GM11168 (cell line): ENCODE data around the gene AREL1.

Experiments used
- in situ Hi-C: fragments of 300-500 bp; cut with MboI; formaldehyde crosslinking; loops from one replicate; pipeline ENCODE4 v1.12.0; 2022; ENCODE audit warnings: low sequenced_read_pairs; ENCODE audit not compliant: unreplicated experiment

The AREL1 gene

GRCh38 chr14:74641601-74642391 lies 71.1 kb downstream of the AREL1 start:
- in situ Hi-C loops = no loop called here

DNA sequence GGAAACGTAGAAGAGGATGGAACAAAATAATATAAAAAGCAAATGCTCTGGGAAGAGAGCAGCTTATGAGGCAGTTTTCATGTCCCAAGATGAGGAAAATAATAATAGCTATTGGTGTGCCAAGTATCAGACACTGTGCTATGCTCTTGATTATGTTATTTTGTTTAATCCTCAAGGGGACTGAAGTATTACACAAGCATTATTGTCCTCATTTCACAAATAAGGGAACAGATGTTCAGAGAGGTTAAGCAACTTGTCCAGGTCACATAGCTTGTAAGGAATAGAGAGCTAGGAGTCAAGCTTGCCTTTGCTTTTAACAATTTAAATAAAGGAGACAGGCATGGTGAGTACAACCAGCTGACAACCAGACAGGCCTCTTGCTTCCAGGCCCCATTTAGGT lies 73.9 kb downstream of the AREL1 start:
- in situ Hi-C loops = no loop called here

- in situ Hi-C loops = no loop called here
These were observed 74.8 kb downstream of the AREL1 start for GRCh38 chr14:74638066-74638465.

GRCh38 chr14:74637178-74637550 lies 75.7 kb downstream of the AREL1 start:
- in situ Hi-C loops = no loop called here

DNA sequence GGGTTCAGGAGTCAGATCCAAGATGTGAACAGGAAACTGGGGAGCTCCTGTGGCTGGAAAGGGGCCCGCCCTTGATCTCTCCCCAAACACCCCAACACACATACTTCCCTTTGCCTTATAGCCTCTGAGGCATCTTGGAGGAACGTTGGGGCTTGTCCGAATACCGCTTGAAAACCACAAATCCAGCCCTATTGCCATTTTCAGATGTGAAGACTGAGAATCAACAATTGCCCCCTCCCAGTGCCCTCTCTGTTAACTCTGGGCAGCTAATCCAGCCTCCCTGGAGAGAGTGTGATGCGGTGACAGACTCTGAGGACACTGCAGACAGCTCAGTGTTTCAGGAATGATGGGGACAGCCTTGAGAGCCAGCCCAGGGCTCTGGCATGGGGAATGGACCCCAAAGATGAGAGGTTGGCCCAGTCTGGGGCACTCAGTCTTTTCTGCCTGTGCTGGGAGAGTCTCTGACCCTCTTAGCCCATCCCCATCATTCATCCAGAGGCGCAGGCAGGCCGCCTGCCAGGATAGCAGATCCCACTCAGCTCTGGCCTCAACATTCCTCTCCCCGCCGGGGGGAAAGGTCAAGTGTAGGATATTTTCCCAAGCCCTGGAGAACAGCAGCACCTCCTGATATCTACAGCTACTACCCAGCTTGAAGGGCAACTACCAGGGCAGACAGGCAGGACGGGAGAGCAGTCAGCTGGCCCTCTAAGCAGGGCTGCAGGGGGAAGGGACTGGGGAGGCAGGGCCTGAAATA lies 76.3 kb downstream of the AREL1 start:
- in situ Hi-C loops = no loop called here

GRCh38 chr14:74635847-74636246 lies 77.0 kb downstream of the AREL1 start:
- in situ Hi-C loops = no loop called here

DNA sequence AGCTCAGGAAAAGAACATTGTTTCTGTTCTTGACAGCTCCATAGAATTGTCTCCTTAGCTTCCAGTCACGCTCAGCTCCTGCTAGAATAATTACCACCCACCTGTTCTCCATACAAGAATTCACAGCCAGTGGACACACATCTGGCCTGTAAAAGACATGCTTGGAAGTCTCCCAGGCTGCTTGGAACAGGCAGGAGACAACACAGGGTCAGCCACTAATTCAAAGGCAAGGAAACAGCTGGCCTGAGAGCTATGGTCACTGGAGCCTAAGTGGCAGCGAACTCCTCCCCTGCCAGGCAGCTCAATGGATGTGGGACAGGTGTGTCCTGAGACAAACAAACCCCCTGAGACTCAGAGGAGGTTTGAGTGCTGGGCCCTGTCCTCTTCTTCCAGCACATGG lies 77.9 kb downstream of the AREL1 start:
- in situ Hi-C loops = no loop called here

DNA sequence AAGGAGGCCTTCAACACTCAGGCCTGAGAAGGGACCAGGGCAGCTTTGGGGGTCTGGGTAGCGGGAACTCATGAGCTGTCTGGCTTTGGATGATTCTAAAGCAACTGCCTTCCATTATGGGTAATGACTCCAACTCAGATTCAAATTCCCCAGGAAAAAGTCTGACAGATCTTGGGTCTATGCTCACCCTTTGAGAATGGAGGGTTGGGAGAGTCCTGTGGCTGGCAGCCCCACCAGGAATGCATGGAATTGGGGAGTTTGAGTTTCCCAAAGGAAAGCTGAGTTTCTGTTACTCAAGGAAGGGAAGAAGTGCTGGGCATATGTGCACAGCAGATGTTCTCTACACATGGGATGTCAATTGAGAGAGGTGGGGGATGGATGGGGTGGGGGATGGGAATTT lies 78.4 kb downstream of the AREL1 start:
- in situ Hi-C loops = no loop called here

DNA sequence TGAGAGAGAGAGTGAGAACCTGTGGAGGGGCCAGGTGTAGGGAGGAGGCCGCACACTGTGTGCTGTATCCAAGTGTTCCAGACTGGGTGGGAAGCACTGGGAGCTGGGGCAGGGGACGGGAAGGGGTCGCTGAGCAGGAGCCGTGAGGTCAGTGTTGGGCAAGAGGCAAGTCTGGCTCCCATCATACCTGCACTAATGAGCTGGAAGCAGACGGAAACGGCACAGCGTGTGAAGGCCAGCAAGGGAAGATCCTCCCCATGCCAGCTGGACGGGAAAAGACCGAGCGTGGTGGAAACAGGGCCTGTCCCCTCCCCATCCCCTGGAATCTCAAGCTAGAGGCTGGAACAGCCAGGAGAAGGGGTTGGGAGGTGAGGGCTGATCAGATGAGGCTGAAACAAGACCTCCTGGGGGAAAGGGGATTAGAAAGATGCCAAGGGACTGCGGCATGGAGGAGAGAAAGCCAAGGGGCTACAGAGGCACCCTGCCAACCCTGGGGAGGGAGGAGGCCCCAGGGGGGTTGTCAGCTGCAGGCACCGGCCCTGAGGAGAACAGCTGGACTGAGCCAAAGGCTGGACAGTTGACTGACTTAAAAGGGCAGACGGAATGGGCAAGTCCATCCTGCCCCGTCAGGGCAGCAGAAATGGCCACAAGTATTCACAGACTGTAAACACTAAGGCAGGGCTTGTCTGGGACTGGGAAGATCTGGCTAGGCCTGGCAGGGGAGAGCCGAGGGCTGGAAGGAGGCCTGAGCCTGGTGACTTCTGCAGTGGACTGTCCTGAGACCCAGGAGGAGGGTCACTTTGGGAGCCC lies 81.8 kb downstream of the AREL1 start:
- in situ Hi-C loops = no loop called here

DNA sequence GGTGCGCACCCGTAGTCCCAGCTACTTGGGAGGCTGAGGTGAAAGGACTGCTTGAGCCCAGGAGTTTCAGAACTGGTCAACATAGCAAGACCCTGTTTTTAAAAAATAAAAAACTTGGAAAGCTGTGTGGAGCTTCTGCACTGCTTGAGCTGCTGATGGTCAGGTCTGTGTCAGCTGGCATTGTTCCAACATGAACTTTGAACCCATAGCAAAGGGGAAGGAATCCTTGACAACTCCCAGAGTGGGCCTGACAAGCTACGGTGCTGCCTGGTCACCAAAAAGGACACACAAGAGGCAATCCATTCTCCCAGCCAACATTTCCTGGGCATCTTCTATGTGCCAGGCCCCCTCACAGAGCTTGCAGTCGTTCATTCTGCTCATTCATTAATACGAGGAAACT lies 84.5 kb downstream of the AREL1 start:
- in situ Hi-C loops = no loop called here

DNA sequence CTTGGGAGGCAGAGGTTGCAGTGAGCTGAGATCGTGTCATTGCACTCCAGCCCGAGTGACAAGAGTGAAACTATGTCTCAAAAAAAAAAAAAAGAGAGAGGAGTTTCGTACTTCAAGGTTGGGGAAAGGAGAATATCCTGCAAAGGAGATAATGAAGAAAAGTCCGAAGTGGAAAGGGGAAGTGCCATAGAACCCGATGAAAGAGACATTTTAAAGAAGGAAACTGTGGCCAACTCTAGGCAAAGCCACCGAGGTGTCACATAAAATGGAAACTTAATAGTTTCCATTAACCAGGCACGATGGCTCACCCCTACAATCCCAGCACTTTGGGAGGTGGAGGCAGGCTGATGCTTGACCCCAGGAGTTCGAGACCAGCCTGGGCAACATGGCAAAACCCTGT lies 85.8 kb downstream of the AREL1 start:
- in situ Hi-C loops = no loop called here

GRCh38 chr14:74622257-74622656 lies 90.6 kb downstream of the AREL1 start:
- in situ Hi-C loops = no loop called here

GRCh38 chr14:74621556-74621955 lies 91.3 kb downstream of the AREL1 start:
- in situ Hi-C loops = no loop called here

GRCh38 chr14:74620923-74621322 lies 92.0 kb downstream of the AREL1 start:
- in situ Hi-C loops = no loop called here

DNA sequence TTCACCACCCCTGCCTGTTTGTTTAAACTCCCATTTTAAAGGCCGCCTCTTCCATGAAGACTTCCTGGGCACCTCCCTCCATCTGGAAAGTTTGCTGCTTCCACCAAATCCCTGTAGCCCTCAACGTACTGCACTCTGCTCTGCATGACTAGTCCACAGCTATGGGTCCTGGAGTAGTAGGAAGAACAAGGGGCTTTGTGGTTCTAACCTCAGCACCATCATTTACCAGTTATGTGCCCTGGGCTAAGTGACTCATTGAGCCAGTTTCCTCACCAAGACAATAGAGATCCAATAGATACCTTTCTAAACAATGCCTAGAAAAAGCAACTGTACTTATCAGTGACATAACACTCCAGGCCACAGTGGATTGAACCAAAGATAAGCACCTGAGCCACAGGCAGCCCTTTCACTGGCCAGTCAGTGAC lies 92.4 kb downstream of the AREL1 start:
- in situ Hi-C loops = no loop called here

DNA sequence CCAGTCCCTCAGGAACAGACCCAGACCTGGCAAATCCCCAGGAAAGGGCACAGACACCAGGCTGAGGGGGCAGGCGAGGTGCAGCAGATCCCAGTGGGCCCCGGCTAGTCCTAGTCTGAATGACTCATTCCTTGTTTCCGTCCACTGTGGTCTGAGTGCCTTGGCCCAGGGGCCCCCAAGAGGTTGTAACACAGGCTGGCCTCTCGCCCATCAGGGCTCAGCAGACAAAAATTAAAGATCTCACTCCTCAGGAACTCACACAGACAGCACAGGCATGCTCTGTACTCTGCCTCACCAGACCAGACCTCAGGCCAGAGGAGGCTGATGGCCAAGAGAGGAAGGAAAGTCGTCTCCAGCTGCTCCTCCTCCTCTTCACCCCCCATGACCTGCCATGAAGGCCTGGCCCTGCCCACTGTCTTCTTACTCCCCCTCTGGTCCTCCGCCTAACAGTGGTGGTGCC lies 93.2 kb downstream of the AREL1 start:
- in situ Hi-C loops = no loop called here

DNA sequence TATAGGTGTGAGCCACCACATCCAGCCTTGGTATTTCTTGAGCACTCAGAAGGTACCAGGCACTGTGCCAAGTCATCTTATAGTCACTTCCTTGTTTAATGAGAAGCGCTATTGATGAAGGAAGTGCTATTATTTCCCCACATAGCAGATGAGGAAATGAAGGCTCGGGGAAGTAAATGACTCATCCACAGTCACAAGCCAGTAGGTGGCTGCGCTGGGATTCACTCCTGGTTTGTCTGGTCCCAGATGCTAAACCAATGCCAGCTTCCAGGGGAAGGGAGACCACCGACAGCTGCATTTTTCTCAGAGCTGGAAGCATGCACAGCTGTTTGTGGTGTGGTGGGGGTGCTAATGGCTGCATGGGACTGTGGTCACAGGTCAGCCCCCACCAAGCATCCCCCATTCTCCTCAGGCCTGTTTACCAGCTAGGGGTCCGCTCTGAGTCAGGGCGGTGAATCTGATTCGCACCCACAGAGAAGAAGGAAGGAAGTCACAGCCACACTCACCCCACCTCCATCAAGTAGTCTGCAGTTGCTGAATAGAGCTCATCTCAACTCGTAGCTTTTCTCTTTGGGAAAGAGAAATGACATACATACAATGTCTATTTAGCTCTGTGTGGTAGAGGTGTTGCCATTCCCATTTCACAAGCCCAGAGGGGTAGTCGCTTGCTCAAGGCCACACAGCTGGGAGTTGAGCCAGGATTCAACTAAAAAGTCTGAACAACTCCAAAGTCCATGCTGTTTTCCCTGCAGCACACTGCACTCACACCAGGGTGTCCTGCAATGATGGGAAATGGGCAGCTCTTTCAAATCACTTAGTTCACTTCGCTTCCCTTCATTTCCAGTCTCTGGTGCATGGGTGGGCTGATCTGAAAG lies 94.6 kb downstream of the AREL1 start:
- in situ Hi-C loops = no loop called here

DNA sequence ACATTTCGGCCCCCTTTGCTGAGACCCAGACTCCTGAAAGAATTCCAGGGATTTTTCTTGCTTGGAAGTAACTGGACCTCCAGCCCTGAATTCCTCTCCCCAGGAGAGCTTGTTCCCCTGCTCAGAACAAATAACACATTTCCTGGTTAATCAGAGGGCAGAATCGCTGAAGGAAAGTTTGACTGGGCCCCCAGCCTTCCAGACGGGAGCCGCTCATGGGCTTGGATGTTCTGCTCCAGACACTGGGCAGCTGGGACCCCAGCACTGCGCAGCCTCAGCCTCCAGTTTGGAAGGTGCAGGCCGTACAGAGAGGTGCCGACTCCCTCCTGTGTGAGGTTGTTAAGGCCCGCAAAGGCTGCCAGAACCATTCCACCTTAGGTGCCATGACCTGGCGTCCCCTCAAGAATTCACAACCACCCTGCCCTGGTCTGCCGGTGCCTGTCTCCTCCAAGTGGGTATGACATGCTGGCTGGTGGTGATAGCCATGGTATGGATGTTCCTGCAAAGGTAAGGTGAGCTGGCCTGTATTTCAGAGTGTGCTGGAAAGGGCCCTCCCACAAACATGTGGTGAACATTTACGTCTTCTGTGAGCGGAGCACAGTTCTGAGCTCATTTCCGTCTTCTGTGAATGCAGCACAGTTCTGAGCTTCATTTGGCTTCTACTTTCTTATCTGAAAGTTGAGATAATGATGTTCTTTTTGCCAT lies 95.7 kb downstream of the AREL1 start:
- in situ Hi-C loops = no loop called here

GRCh38 chr14:74616507-74616906 lies 96.4 kb downstream of the AREL1 start:
- in situ Hi-C loops = no loop called here
